ENCODE measurements around the gene CYP24A1. TPM values are rescaled to one million over a fixed set of nuclear protein-coding genes. Genes with fewer than 3 reads are reported as not detected.

CYP24A1 gene
- total and polyA plus RNA-seq, 2 of the 13 experiments (the other 11 are each of a cell fraction or from before 2014, with no cell fraction given), result 9.4 to 32.7 TPM

- TF ChIP-seq RERE (CRISPR knock-in tag; IDR thresholded peaks at IDR 0.05; ENCODE audit: low read depth) (0 out of 2 replicates have a peak, but pooled peaks have one; percentile 58), ZGPAT (CRISPR knock-in tag; IDR thresholded peaks at IDR 0.05) (peak; percentile 15; the same call in 1 of the 2 replicates), KDM1A (CRISPR knock-in tag; IDR thresholded peaks at IDR 0.05) (no peak; the same call in 1 of the 2 replicates), ZBTB25 (CRISPR knock-in tag; IDR thresholded peaks at IDR 0.05) (peak; percentile 67), JDP2 (CRISPR knock-in tag; IDR thresholded peaks at IDR 0.05; ENCODE audit: borderline replicate concordance) (no peak), KMT2A (CRISPR knock-in tag; IDR thresholded peaks at IDR 0.05) (peak; percentile 44; the same call in 1 of the 2 replicates), SP1 (IDR thresholded peaks at IDR 0.05) (no peak), SP1 (CRISPR knock-in tag; IDR thresholded peaks at IDR 0.05) (peak; percentile 34; the same call in 1 of the 2 replicates), ZNF780A (CRISPR knock-in tag; IDR thresholded peaks at IDR 0.05) (peak; percentile 25; the same call in 1 of the 2 replicates), ZNF572 (CRISPR knock-in tag; IDR thresholded peaks at IDR 0.05) (no peak), GLI4 (CRISPR knock-in tag; IDR thresholded peaks at IDR 0.05; ENCODE audit: borderline replicate concordance) (0 out of 2 replicates have a peak, but pooled peaks have one; percentile 75), ZMAT3 (CRISPR knock-in tag; conservative IDR thresholded peaks at IDR 0.05) (0 out of 2 replicates have a peak, but pooled peaks have one; percentile 33), ZNF646 (CRISPR knock-in tag; IDR thresholded peaks at IDR 0.05) (no peak; the same call in 1 of the 2 replicates)
Observed at GRCh38 chr20:54133434-54134427, 40.1 kb downstream of the CYP24A1 start (continued).
